HEK293T (cell line): ENCODE data around the gene TEC.
A peak's percentile ranks its signal among the peaks of the same experiment; 100 is the strongest.

ENCODE experiments used
- CTCF ChIA-PET: fragments of 350-600 bp; formaldehyde crosslinking; extraction: SDS; loops from one replicate; lab custom pipeline; 2021; ENCODE audit warnings: antibody characterized with exemption, inconsistent platforms; lab: Yijun Ruan, JAX
- POLR2A ChIA-PET: fragments of 350-600 bp; formaldehyde crosslinking; extraction: SDS; loops from one replicate; lab custom pipeline; 2020; ENCODE audit warnings: antibody characterized with exemption, inconsistent platforms; lab: Yijun Ruan, JAX
- DNase-seq: peaks from one replicate; pipeline ENCODE4 v3.0.0; 2012; ENCODE audit warnings: mixed read lengths; ENCODE audit errors: extremely low spot score
- ARNT ChIP-seq: fragments of 450-650 bp; IDR thresholded peaks from 2 replicates; pipeline ENCODE4 v1.6.1; 2017; ENCODE audit warnings: mild to moderate bottlenecking
- BHLHE40 ChIP-seq: fragments of 450-650 bp; IDR thresholded peaks from 2 replicates; pipeline ENCODE4 v1.6.1; 2016; ENCODE audit warnings: mild to moderate bottlenecking, moderate library complexity, borderline replicate concordance
- CTBP1 ChIP-seq: fragments of 450-650 bp; IDR thresholded peaks from 2 replicates; pipeline ENCODE4 v1.6.1; 2016; ENCODE audit warnings: borderline replicate concordance
- ELF4 ChIP-seq: fragments of 450-650 bp; IDR thresholded peaks from 2 replicates; pipeline ENCODE4 v1.6.1; 2017; ENCODE audit warnings: antibody characterized with exemption
- FOXA1 ChIP-seq: fragments of 450-650 bp; IDR thresholded peaks from 2 replicates; pipeline ENCODE4 v1.6.1; 2016; ENCODE audit warnings: mild to moderate bottlenecking
- FOXK2 ChIP-seq: fragments of 450-650 bp; IDR thresholded peaks from 2 replicates; pipeline ENCODE4 v1.6.1; 2016; ENCODE audit warnings: mild to moderate bottlenecking
- FOXM1 ChIP-seq: fragments of 450-650 bp; IDR thresholded peaks from 2 replicates; pipeline ENCODE4 v1.6.1; 2017; ENCODE audit warnings: mild to moderate bottlenecking, borderline replicate concordance
- HDGF ChIP-seq: fragments of 450-650 bp; IDR thresholded peaks from 2 replicates; pipeline ENCODE4 v1.6.1; 2017; ENCODE audit warnings: antibody characterized with exemption, borderline replicate concordance
- L3MBTL2 ChIP-seq: fragments of 450-650 bp; conservative IDR thresholded peaks from 2 replicates; pipeline ENCODE4 v1.6.1; 2016; ENCODE audit warnings: mild to moderate bottlenecking
- LEF1 ChIP-seq: fragments of 450-650 bp; IDR thresholded peaks from 2 replicates; pipeline ENCODE4 v1.6.1; 2017; ENCODE audit warnings: mild to moderate bottlenecking, borderline replicate concordance
- NFRKB ChIP-seq: fragments of 450-650 bp; IDR thresholded peaks from 2 replicates; pipeline ENCODE4 v1.6.1; 2016; ENCODE audit warnings: mild to moderate bottlenecking, moderate library complexity
- PKNOX1 ChIP-seq: fragments of 450-650 bp; IDR thresholded peaks from 2 replicates; pipeline ENCODE4 v1.6.1; 2016
- SP1 ChIP-seq: fragments of 450-650 bp; IDR thresholded peaks from 2 replicates; pipeline ENCODE4 v1.6.1; 2017
- SUZ12 ChIP-seq: fragments of 450-650 bp; IDR thresholded peaks from 2 replicates; pipeline ENCODE4 v1.6.1; 2016; ENCODE audit warnings: mild to moderate bottlenecking
- TARDBP ChIP-seq: fragments of 450-650 bp; IDR thresholded peaks from 2 replicates; pipeline ENCODE4 v1.6.1; 2016
- ZNF384 ChIP-seq: fragments of 450-650 bp; IDR thresholded peaks from 2 replicates; pipeline ENCODE4 v1.6.1; 2016

The TEC gene

GRCh38 chr4:48156423-48156822, 113.2 kb downstream of the TEC start:
- TF ChIP-seq SUZ12: no peak
- TF ChIP-seq FOXM1: no peak
- no peak for TF ChIP-seq CTBP1
- no peak for TF ChIP-seq TARDBP
- TF ChIP-seq ARNT: no peak
- no peak for TF ChIP-seq NFRKB
- TF ChIP-seq BHLHE40: no peak
- CTCF ChIA-PET: interaction anchor here (0.7 kb wide), 1 partner anchor 14 kb away, joined by 3 read pairs; no protein-coding TSS in a partner anchor
- DNase-seq: no peak
- POLR2A ChIA-PET: no interaction called here

GRCh38 chr4:48153791-48154550, 115.7 kb downstream of the TEC start:
- no peak for DNase-seq
- TF ChIP-seq TARDBP (no peak), LEF1 (no peak), L3MBTL2 (no peak), NFRKB (no peak), HDGF (no peak), CTBP1 (no peak), ELF4 (no peak), ARNT (no peak), FOXK2 (no peak), PKNOX1 (no peak), BHLHE40 (no peak), FOXA1 (no peak), FOXM1 (no peak), SUZ12 (no peak)
- POLR2A ChIA-PET: no interaction called here
- CTCF ChIA-PET: no interaction called here

- DNase-seq: no peak
- ChIA-PET POLR2A (no interaction called here), CTCF (no interaction called here)
- TF ChIP-seq FOXM1 (no peak), SP1 (no peak)
These were observed 117.4 kb downstream of the TEC start for GRCh38 chr4:48152259-48152658.

GRCh38 chr4:48149827-48150370, 119.7 kb downstream of the TEC start:
- POLR2A ChIA-PET: no interaction called here
- CTCF ChIA-PET: no interaction called here
- TF ChIP-seq ZNF384 (no peak), FOXM1 (no peak), PKNOX1 (no peak), BHLHE40 (no peak), ARNT (no peak), ELF4 (no peak), HDGF (no peak), SP1 (no peak)
- no peak for DNase-seq

GRCh38 chr4:48147621-48148020, 122.0 kb downstream of the TEC start:
- ChIA-PET CTCF (no interaction called here), POLR2A (no interaction called here)
- DNase-seq: no peak
- TF ChIP-seq TARDBP: no peak
- no peak for TF ChIP-seq PKNOX1
- TF ChIP-seq ARNT: no peak
- TF ChIP-seq FOXM1: no peak
- TF ChIP-seq NFRKB: no peak
- TF ChIP-seq LEF1: no peak
- TF ChIP-seq HDGF: no peak
- TF ChIP-seq L3MBTL2: no peak

- ChIA-PET POLR2A (no interaction called here), CTCF (no interaction called here)
- no peak for TF ChIP-seq FOXA1
- no peak for TF ChIP-seq BHLHE40
- TF ChIP-seq LEF1: no peak
- no peak for TF ChIP-seq L3MBTL2
- TF ChIP-seq SUZ12: no peak
- TF ChIP-seq CTBP1: no peak
- no peak for TF ChIP-seq ARNT
- no peak for TF ChIP-seq SP1
- TF ChIP-seq FOXK2: no peak
- no peak for TF ChIP-seq HDGF
- TF ChIP-seq ZNF384: no peak
- TF ChIP-seq ELF4: no peak
- TF ChIP-seq NFRKB: no peak
- TF ChIP-seq TARDBP: no peak
- no peak for TF ChIP-seq PKNOX1
- no peak for TF ChIP-seq FOXM1
- DNase-seq: peak; percentile 14
These were observed 128.6 kb downstream of the TEC start for GRCh38 chr4:48141048-48141447.
